SW 1271 (cell line): ENCODE data around the gene C2orf68.
"Not testable (repeated sequence)": the region's sequence is repeated elsewhere in the genome, so short reads cannot be mapped to it uniquely, and the experiment has no call there.

Source experiments
- DNase-seq, 2 experiments: peaks; one replicate each; lab custom pipeline; 2025; lab: John Stamatoyannopoulos, UW

Gene C2orf68

DNA sequence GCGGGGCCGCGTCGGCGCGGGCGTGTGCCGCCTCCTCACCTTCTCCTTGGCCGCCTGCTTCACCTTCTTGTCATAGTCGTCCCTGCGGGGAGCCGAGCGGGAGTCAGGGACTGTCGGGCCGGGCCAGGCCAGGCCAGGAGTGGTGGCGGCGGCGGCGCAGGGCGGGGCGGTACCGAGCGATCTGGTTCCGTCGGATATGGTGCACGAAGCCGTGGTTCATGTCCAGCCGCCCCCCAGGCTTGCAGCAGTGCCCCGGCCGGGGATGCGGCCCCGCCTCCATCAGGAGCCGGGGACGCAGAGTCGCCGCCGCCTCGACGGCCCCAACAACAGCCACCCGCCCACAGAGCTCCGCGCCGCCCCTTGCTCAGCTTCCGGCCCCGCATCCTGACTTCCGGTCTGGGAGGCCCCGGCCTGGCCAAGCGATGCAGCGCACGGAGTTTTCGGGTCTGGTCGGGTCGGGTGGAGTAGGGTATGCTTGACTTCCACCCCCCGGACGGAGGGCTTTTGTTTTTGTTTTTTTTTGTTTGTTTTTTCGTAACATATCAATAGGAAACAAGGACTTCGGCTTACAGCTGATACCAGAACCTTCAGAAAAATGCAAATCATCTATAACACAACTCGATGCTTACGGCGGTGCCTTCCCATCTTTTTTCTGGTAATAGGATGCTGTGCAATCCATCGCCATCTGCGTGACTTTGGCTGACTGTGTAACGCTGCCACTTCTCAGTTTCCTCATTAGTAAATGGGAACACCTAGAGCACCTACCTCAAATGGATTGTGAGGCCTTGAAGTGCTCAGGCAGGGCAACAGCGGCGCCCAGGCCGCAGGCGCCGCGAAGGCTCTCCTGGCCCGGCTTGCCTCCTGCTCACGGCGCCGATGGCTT is at the start of gene C2orf68:
Gene C2orf68 (minus strand): TSS at position 362 of the 883 bp plus-strand sequence. CDS start 82 bp downstream, at position 280.
- DNase-seq: peak; percentile 78 to 88

GRCh38 chr2:85661139-85661858 is 49.4 kb upstream of the C2orf68 start:
- DNase-seq: no peak

DNA sequence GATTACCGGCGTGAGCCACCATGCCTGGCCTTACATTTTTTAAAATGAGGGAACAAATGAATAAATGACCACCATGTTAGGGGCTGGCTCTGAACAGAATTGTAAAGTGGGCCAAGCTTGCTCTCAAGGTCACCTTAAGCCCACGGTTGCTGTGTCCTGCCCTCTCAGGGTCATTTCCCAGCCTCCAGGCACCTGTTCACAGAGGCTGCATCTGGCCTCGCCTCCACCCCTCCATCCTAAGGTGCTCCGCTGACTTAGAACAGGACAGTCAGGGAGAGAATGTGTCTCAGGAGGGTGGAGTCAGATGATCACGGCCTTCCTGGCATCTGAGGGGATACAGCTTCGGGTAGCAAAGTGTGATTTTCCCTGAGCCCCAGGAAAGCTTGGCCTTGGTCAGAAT is 48.9 kb upstream of the C2orf68 start:
- DNase-seq: no peak

DNA sequence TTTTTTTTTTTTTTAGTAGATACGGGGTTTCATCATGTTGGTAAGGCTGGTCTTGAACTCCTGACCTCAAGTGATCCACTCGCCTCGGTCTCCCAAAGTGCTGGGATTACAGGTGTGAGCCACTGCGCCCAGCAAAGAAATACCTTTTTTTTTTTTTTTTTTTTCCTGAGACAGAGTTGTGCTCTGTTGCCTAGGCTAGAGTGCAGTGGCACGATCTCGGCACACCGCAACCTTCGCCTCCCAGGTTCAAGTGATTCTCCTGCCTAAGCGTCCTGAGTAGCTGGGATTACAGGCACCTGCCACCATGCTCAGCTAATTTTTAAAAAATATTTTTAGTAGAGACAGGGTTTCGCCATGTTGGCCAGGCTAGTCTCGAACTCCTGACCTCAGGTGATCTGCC is 48.4 kb upstream of the C2orf68 start:
- not testable (repeated sequence) for DNase-seq

DNA sequence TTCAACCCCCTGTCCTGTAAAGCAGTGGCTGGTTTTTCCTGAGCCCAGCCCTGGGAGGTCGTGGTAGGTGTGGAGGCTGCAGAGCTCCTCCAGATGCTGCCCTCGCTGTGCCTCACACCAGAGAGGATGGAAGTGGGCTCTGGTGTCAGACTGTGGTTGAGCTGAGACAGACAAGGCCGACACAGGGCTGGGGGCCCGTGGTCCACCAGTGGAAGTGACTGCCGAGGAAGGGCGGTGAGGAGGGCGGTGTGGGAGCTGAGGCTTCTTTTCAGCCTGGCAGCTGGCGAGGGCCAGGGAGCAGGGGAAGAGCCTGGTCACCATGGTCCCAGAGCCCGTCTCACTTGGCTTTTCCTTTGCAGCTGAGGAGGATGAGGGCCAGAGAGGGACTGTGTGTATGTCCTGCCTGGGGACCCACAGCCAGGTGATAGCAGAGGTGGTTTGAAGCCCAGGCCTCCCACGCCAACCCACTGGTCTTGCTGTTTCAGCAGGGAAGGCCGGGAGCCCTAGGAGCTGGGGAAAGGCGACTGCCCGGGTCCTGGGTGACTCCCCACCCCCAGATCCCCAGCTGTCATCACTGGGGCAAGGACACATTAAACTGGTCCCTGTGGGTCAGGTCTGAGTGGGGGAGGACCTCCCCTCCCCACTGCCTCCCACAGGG is 47.6 kb upstream of the C2orf68 start:
- DNase-seq: no peak

DNA sequence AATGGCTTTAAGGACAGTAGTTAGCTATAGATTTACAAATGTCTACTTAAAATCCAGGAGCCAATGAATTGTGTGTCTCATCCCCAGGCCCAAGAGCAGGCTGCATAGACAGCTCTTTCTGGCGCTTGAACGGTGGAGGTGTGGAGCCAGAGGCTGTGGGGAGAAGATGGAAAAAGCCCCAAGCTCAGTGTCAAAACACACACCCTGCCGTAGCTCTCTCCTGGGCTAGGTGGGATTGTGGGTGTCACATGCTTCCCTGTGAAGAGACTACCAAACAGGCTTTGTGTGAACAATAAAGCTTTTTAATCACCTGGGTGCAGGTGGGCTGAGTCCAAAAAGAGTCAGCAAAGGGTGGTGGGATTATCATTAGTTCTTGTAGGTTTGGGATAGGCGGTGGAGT is 45.5 kb upstream of the C2orf68 start:
- not testable (repeated sequence) for DNase-seq

GRCh38 chr2:85656468-85656867 is 44.6 kb upstream of the C2orf68 start:
- DNase-seq: no peak

DNA sequence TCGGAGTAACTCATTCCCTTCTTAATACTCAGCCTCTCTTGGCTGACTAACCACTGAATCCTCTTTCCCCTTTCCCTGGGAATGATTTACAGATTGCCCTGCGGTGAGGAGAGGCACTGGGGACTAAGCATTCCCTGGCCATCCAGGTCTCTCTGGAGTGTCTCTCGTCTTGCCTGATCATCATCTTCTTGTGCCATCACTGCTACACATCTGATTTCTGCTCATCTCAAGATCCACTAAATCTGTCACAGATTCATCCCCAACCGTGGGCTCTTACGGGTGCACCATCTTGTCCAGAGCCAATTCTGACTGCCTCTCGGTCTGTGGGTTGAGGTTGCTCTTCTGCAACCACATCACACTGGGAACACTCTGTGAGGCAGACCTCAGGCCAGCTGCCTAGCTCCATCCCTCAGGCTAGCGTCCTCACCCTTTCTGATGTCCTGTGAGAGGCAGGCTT is 44.1 kb upstream of the C2orf68 start:
- no peak for DNase-seq

DNA sequence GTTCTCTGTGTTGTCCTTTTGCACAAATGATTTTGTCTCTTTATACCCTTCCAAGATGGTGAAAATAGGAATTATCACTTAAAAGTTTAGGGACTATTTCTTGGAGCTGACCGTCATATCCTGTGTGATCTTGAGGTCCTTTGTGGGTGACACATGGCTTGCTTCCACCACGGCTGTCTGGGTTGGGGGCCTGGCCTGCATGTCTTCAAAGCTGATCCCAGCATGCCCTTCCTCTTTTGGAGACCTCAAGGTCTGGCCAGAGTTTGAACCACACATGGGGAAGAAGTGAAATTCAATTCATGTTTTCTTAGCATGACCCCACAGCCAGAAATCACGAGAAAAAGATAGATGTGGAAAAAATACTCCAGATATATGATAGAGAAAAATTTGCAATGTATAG is 42.1 kb upstream of the C2orf68 start:
- no peak for DNase-seq

DNA sequence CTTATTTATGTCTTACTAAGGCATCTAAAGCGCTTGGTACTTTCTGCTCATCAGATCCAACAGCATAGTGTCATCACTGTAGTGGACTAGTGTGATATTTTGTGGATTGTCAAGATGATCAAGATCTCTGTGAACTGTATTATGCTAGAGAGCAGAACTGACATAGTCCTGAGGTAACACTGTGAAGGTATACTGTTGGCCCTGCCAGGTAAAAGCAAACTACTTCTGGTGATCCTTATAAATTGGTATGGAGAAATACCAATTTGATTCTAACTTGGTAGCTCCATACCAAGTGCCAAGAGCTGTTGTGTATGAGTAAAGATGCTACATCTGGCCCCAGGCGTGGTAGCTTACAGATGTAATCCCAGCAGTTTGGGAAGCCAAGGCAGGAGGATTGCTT is 40.2 kb upstream of the C2orf68 start:
- DNase-seq: no peak

- DNase-seq: no peak
Observed at GRCh38 chr2:85651097-85651496, 39.2 kb upstream of the C2orf68 start.

DNA sequence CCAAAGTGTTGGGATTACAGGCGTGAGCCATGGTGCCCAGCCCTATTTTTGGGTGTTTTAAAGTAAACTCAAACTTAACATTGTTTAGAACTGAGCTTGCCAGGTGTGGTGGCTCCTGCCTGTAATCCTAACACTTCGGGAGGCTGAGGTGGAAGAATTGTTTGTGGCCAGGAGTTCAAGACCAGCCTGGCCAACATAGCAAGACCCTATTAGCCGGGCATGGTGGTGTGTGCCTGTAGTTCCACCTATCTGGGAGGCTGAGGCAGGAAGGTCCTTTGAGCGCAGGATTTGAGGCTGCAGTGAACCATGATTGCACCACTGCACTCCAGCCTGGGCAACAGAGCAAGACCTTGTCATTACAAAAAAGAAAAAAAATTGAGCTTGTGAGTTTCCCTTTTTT is 38.6 kb upstream of the C2orf68 start:
- DNase-seq: no peak

GRCh38 chr2:85649201-85650190 is 37.6 kb upstream of the C2orf68 start:
- DNase-seq: no peak

GRCh38 chr2:85648619-85649018 is 36.8 kb upstream of the C2orf68 start:
- DNase-seq: peak; percentile 10 to 27

GRCh38 chr2:85647823-85648526 is 36.1 kb upstream of the C2orf68 start:
- no peak for DNase-seq

GRCh38 chr2:85646166-85646565 is 34.3 kb upstream of the C2orf68 start:
- no peak for DNase-seq

- DNase-seq: no peak
Observed at GRCh38 chr2:85644909-85645308, 33.0 kb upstream of the C2orf68 start.

GRCh38 chr2:85642725-85643124 is 30.9 kb upstream of the C2orf68 start:
- no peak for DNase-seq

GRCh38 chr2:85635636-85636035 is 23.8 kb upstream of the C2orf68 start:
- no peak for DNase-seq

DNA sequence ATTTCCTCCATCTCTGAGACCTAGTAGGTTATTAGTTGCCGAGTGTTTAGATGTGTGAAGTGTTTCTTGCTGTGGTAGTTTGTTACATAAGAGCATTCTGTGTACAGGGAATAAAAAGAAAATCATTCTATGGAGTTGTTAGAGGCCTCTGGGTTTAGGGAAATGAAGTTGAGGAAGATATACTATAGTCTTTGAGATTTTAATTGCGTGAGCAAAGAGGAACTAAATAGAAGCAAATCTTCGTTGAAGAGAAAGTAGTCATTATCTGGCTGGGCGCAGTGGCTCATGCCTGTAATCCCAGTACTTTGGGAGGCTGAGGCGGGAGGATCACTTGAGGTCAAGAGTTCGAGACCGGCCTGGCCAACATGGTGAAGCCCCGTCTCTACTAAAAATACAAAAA is 23.1 kb upstream of the C2orf68 start:
- no peak for DNase-seq

DNA sequence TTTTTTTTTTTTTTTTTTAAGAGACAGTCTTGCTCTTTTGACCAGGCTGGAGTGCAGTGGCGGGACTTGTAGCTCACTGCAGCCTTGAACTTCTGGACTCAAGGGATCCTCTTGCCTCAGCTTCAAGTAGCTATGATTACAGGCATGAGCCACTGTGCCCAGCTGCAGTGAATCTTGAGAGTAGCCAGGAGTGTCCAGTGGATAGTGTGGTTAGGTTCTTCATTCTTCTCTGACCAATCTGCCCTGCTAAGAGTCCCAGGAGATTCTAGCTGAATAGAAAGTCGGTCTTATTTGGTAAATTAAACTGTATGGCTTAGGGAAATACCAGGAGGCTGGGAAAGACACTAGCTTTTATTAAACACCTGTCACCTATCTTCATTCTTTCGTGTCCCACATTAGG is 19.4 kb upstream of the C2orf68 start:
- no peak for DNase-seq
